PC-3 (cell line): ENCODE data around the gene ELK3. TPM values are rescaled to one million over a fixed set of nuclear protein-coding genes. Genes with fewer than 3 reads are reported as not detected.

ENCODE experiments used
- ATAC-seq: fragments of 200-7000 bp; cut with Tn5 transposase; 2 replicates; pipeline ENCODE4 v1.9.1; 2020; ENCODE audit warnings: mild to moderate bottlenecking, moderate library complexity
- BruUV-seq: library from RNA; stranded (reverse); fragments of 400-500 nt; replicated peaks from 2 replicates; lab custom pipeline; 2021; lab: Mats Ljungman, UMichigan
- CTCF ChIA-PET: fragments of 300-600 bp; sonication (Branson Sonifier 250); formaldehyde crosslinking; loops from one replicate; lab custom pipeline; 2022; ENCODE audit warnings: antibody characterized with exemption; lab: Charles Lee
- POLR2A ChIA-PET: fragments of 300-600 bp; sonication (Branson Sonifier 250); formaldehyde crosslinking; loops from one replicate; lab custom pipeline; 2022; ENCODE audit warnings: antibody characterized with exemption; ENCODE audit not compliant: unreplicated experiment; lab: Charles Lee
- DNase-seq: peaks from one replicate; pipeline ENCODE4 v3.0.0-alpha.2; 2015
- H2AFZ ChIP-seq: fragments of 300-600 bp; sonication (generic); 2 replicates; pipeline ENCODE4 v1.6.0; 2016; ENCODE audit warnings: antibody characterized with exemption, low read length
- H3F3A ChIP-seq: fragments of 300-600 bp; sonication (generic); one replicate; pipeline ENCODE4 v1.6.0; 2017; ENCODE audit warnings: antibody characterized with exemption, low read length, control low read depth, mild to moderate bottlenecking; ENCODE audit not compliant: unreplicated experiment
- H3K27ac ChIP-seq: fragments of 300-600 bp; sonication (generic); 2 replicates; pipeline ENCODE4 v1.5.1; 2016; ENCODE audit warnings: mild to moderate bottlenecking, low read length
- H3K27me3 ChIP-seq: fragments of 300-600 bp; sonication (generic); 2 replicates; pipeline ENCODE4 v1.6.1; 2016; ENCODE audit warnings: low read length, mixed read lengths
- H3K36me3 ChIP-seq: fragments of 300-600 bp; sonication (generic); 2 replicates; pipeline ENCODE4 v1.6.1; 2016; ENCODE audit warnings: low read depth, mixed run types, low read length, mixed read lengths
- H3K4me1 ChIP-seq: fragments of 300-600 bp; sonication (generic); 2 replicates; pipeline ENCODE4 v1.5.1; 2016; ENCODE audit warnings: low read length; ENCODE audit not compliant: insufficient read depth
- H3K4me2 ChIP-seq: fragments of 300-600 bp; sonication (generic); 2 replicates; pipeline ENCODE4 v1.6.0; 2016; ENCODE audit warnings: low read length
- H3K4me3 ChIP-seq: fragments of 300-600 bp; sonication (generic); 2 replicates; pipeline ENCODE4 v1.5.1; 2016; ENCODE audit warnings: mild to moderate bottlenecking, low read length, mixed read lengths
- H3K79me2 ChIP-seq: fragments of 300-600 bp; sonication (generic); 2 replicates; pipeline ENCODE4 v1.6.1; 2017; ENCODE audit warnings: low read length, mixed read lengths
- H3K9ac ChIP-seq: fragments of 300-600 bp; sonication (generic); 2 replicates; pipeline ENCODE4 v1.6.0; 2016; ENCODE audit warnings: mild to moderate bottlenecking, low read length
- H3K9me2 ChIP-seq: fragments of 300-600 bp; sonication (generic); replicated peaks from 2 replicates; pipeline ENCODE4 v1.6.1; 2016; ENCODE audit warnings: mixed run types, low read length, mixed read lengths
- H3K9me3 ChIP-seq: fragments of 300-600 bp; sonication (generic); 2 replicates; pipeline ENCODE4 v1.6.1; 2016; ENCODE audit warnings: low read length, mixed read lengths
- H4K20me1 ChIP-seq: fragments of 300-600 bp; sonication (generic); 2 replicates; pipeline ENCODE4 v1.6.1; 2016; ENCODE audit warnings: low read length, mixed read lengths
- EZH2 ChIP-seq: fragments of 300-600 bp; sonication (generic); IDR thresholded peaks from one replicate; pipeline ENCODE4 v1.6.1; 2017; ENCODE audit warnings: antibody characterized with exemption, mild to moderate bottlenecking, low read length; ENCODE audit not compliant: unreplicated experiment
- EZH2phosphoT487 ChIP-seq: fragments of 300-600 bp; sonication (generic); IDR thresholded peaks from 2 replicates; pipeline ENCODE4 v1.6.1; 2018; ENCODE audit warnings: mild to moderate bottlenecking, antibody characterized with exemption, low read length, borderline replicate concordance
- intact Hi-C: fragments of 100-400 bp; cut with micrococcal nuclease; formaldehyde crosslinking; loops from 2 replicates; pipeline ENCODE4 v1.9.0; 2023
- total RNA-seq: library from RNA; depleted of rRNA; stranded (reverse); fragments of >200 nt; gene quantifications from 2 replicates; pipeline ENCODE4 v1.2.3, GENCODE V29; 2014
- TF ChIP-seq, protein P1 (sequence below): fragments of 300-600 bp; sonication (generic); conservative IDR thresholded peaks from 2 replicates; pipeline ENCODE4 v1.5.1; 2017; ENCODE audit warnings: antibody characterized with exemption, low read depth, mild to moderate bottlenecking, low read length

Gene ELK3
- total RNA-seq, 1 experiment from 2014 or later, result 16.2 TPM

DNA sequence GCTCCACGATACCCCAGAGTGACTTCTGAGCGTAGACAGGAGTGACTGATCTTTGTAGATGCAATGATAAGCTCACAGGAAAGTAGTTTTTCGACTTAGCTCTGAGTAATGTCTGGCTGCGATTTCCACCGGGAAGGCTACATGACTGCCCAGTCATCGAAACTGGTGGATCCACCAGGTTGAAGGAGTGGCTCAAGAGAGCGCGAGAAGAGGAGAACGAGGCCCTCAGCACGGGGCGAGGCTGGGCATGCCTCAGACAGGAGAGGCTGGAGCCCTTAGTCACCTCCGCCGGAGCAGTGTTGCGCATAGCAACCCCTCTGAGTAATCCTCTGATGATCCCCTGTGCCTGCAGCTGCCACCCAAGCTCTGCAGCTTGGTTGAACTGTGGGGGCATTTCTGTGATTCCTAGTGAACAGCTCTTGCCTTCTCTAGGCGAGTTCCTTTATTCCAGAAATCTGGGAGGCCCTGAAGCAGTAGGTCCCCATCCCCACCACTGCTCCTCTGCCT is 25.6 kb downstream of the ELK3 start:
- peaks cover 48% of the 10 kb centered on the region for H3K79me2 ChIP-seq
- H4K20me1 ChIP-seq, result no peaks in the 10 kb centered on the region
- H3K4me1 ChIP-seq, result peaks cover 37% of the 10 kb centered on the region
- peak; percentile 98 for ATAC-seq
- H3K9ac ChIP-seq, result peak overlapping the region; percentile 82
- DNase-seq, result peak; percentile 99
- intact Hi-C loops, result loop anchor here (1.0 to 5.0 kb wide), 4 partner anchors 18 to 297 kb away; partner anchors contain the start of gene CDK17
- BruUV-seq, result no TSS peak
- ChIA-PET CTCF (interaction anchor here (0.9 kb wide), 1 partner anchor 23 kb away, joined by 3 read pairs; no protein-coding TSS in a partner anchor), POLR2A (no interaction called here)
- peak overlapping the region; percentile 76 for H2AFZ ChIP-seq
- H3K9me3 ChIP-seq, result no peaks in the 10 kb centered on the region
- peak overlapping the region; percentile 60 for H3K4me3 ChIP-seq
- no peaks in the 10 kb centered on the region for H3K9me2 ChIP-seq
- peak overlapping the region; percentile 86 for H3K4me2 ChIP-seq
- TF ChIP-seq EZH2phosphoT487 (no peak), EZH2 (no peak)
- TF ChIP-seq, protein P1, sequence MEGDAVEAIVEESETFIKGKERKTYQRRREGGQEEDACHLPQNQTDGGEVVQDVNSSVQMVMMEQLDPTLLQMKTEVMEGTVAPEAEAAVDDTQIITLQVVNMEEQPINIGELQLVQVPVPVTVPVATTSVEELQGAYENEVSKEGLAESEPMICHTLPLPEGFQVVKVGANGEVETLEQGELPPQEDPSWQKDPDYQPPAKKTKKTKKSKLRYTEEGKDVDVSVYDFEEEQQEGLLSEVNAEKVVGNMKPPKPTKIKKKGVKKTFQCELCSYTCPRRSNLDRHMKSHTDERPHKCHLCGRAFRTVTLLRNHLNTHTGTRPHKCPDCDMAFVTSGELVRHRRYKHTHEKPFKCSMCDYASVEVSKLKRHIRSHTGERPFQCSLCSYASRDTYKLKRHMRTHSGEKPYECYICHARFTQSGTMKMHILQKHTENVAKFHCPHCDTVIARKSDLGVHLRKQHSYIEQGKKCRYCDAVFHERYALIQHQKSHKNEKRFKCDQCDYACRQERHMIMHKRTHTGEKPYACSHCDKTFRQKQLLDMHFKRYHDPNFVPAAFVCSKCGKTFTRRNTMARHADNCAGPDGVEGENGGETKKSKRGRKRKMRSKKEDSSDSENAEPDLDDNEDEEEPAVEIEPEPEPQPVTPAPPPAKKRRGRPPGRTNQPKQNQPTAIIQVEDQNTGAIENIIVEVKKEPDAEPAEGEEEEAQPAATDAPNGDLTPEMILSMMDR, result no peak
- H3K27me3 ChIP-seq, result no peaks in the 10 kb centered on the region
- H3K36me3 ChIP-seq, result peaks cover 9% of the 10 kb centered on the region; the same call in 1 of the 2 replicates
- H3F3A ChIP-seq, result peaks cover 7% of the 10 kb centered on the region
- H3K27ac ChIP-seq, result peak overlapping the region; percentile 98

DNA sequence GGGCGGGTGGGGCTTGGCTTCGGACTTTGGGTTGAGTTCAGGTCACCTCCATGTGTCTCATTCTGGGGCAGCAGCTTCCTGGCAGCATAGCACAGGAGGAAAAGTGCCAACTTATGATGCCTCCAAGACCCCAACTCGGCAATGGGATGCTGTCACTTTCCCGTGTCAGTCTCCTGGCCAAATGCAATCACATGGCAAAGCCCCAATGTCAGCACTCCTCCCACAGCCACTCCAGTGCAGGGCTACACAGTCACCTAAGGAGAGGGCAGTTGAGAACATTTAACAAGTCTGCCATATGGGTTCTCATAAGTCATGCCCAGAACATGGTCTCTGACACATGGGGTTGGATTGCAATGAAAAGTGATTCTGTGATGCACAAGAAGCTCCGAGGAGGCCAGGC is 26.7 kb downstream of the ELK3 start:
- no peaks in the 10 kb centered on the region for H3K9me3 ChIP-seq
- intact Hi-C loops, result no loop called here
- H3K36me3 ChIP-seq, result peaks cover 17% of the 10 kb centered on the region; the same call in 1 of the 2 replicates
- peaks cover 7% of the 10 kb centered on the region for H3F3A ChIP-seq
- CTCF ChIA-PET, result no interaction called here
- H3K9me2 ChIP-seq, result no peaks in the 10 kb centered on the region
- no peaks in the 10 kb centered on the region for H3K27me3 ChIP-seq
- no peak for ATAC-seq
- no TSS peak for BruUV-seq
- DNase-seq, result no peak
- H3K4me1 ChIP-seq, result peaks cover 34% of the 10 kb centered on the region
- POLR2A ChIA-PET, result no interaction called here
- H4K20me1 ChIP-seq, result no peaks in the 10 kb centered on the region
- H2AFZ ChIP-seq, result no peak overlapping the region
- peaks cover 45% of the 10 kb centered on the region for H3K79me2 ChIP-seq
- no peak for TF ChIP-seq EZH2
- TF ChIP-seq EZH2phosphoT487, result no peak
- TF ChIP-seq, protein P1, result no peak
- H3K27ac ChIP-seq, result peak overlapping the region; percentile 98; the same call in 1 of the 2 replicates
- H3K4me2 ChIP-seq, result no peak overlapping the region
- no peak overlapping the region for H3K9ac ChIP-seq
- H3K4me3 ChIP-seq, result no peak overlapping the region

DNA sequence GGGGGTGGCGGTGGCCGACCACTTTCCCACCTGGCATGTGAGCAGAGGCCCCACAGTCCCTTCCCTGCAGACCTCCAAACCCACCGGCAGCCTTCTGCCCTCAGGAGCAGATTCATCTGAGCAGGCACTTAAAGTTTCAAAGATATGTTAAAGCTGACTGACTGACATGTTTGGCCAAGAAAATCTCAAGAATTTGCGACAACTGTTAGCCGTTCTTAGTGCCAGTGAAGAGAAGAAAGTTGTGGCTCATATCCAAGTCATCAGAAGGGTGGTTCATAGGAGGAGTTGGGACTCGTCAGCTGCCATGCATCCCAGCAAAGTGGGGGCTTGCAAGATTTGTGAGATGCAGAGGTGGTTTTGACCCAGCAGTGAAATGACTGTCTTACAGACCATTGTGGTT is 27.2 kb downstream of the ELK3 start:
- Histone ChIP-seq H3K79me2 (peaks cover 40% of the 10 kb centered on the region), H3K36me3 (peaks cover 18% of the 10 kb centered on the region), H4K20me1 (no peaks in the 10 kb centered on the region), H3K27me3 (no peaks in the 10 kb centered on the region), H2AFZ (no peak overlapping the region), H3K9me2 (no peaks in the 10 kb centered on the region), H3K9ac (no peak overlapping the region), H3F3A (peaks cover 7% of the 10 kb centered on the region), H3K9me3 (no peaks in the 10 kb centered on the region), H3K4me3 (no peak overlapping the region), H3K4me2 (no peak overlapping the region), H3K4me1 (peaks cover 34% of the 10 kb centered on the region), H3K27ac (no peak overlapping the region)
- ATAC-seq (no peak), DNase-seq (no peak)
- POLR2A ChIA-PET, result interaction anchor here (0.7 kb wide), 1 partner anchor 11 kb away, joined by 4 read pairs; no protein-coding TSS in a partner anchor
- TF ChIP-seq, protein P1, result no peak
- TF ChIP-seq EZH2 (no peak), EZH2phosphoT487 (no peak)
- CTCF ChIA-PET, result no interaction called here
- no TSS peak for BruUV-seq
- intact Hi-C loops, result no loop called here
